COR-L47 (cell line): ENCODE measurements around the gene TMEM127.
"Not testable (repeated sequence)": the region's sequence is repeated elsewhere in the genome, so short reads cannot be mapped to it uniquely, and the experiment has no call there.

Source experiments
- DNase-seq: peaks from one replicate; lab custom pipeline; 2025; lab: John Stamatoyannopoulos, UW

The TMEM127 gene

DNA sequence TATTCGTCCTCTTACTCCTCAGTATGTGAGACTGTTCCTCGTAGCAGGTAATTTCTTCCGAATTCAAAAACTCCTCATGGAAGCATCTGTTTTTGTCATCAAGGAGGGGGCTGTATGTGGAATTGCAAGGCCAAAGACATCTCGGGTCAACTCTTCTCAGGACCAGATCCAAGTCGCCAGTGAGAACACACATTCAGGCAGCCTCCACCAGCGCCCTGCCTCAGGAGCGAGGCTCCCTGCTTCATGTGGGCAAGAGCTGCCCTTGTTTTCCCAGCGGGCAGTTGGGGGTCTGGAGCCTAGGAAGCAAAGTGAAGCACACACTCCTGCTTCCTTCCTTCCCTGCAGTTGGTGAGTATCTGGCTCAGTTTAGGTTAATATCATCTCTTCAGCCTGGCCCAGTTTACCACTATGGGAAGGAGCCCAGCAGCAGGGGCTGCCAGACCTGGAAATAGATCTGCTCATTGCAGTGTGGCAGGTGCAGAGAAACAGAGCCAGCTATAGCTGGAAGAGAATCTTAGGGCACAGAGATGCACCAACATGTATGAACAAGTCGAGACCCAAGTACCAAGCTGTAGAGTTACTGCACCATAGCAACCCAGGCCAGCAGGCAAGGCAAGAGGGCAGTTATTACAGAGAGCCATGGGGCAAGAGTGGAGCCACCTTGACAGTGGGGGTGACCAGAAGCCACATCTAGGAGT lies 25.3 kb downstream of the TMEM127 start:
- DNase-seq, result no peak

DNA sequence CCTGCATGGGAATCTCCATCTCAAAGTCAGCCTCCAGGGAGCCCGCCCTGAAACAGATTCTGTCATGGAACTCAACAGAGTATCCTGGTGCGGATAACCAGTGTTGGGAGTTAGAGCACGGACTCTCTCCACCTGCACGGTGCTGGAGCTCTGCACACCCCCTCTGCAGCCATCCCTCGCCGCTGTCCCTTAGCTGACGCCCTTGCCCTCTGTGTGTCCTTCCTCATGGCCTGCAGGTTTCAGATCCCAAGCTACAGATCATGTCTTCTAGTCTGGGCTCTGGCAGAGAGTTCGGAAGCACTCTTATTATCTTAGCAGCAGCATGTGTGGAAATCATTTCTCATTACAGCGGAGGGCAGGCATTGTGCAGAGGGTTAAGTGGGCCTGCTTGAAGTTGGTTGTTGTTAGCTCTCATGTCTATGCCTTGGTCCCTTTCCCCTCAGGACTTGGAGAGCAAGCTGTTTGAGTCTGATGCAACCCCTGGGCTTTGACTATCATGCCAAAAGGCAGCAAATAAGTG lies 26.0 kb downstream of the TMEM127 start:
- DNase-seq, result no peak

DNA sequence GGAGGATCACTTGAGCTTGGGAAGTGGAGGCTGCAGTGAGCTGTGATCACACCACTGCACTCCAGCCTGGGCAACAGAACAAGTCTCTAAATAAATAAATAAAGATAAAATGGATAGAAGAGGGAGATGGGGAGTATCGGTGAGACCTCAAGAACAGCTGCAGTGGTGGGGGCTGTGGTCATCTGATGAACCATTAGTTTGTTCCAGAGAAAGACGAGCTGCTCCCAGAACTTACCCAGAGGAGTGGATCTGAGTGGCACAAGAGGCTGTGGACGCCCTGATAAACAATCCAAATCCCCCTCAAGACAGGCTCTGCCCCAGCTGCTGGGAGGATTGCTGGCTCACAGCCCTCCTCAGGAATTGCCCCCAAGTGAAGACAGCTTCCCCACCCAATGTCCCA lies 26.7 kb downstream of the TMEM127 start:
- no peak for DNase-seq

DNA sequence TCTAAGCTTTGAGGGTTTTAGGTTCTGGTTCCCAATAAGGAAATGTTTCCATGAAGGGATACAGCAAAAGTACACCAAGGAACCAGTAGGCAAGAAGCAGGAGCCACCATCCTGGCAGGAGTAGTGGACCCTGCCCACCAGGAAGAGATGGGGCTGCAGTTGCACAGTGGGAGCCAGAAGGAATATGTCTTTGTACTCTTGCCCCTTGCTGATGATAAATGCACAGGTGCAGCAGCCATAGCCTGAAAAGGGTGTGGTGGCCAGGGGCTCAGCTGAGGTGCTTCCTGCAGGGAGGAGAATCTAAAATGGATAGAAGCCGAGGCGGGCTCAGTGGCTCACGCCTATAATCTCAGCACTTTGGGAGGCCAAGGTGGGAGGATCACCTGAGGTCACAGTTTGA lies 27.5 kb downstream of the TMEM127 start:
- no peak for DNase-seq

- DNase-seq, result no peak
Measured at GRCh38 chr2:96236882-96237281, 28.9 kb downstream of the TMEM127 start.

DNA sequence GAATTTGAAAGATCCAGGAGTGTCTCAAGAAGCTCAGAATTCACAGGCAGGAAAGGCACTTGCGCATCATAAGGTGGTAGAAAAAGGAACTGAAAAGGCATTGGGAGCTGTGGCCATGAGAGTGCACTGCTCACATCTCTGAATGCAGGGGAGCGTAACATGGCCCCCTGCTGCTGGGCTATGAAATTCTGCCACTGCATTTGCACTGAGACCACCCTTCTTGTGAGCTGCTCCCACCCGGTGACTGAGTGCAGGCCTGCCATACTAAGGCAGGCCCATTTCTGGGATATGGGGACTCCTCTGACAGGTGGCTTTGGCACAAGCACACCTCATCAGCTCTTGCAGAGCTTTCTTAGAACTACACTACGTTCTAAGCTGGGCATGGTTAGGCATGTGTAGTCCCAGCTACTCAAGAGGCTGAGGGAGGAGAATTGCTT lies 31.9 kb downstream of the TMEM127 start:
- DNase-seq, result no peak

DNA sequence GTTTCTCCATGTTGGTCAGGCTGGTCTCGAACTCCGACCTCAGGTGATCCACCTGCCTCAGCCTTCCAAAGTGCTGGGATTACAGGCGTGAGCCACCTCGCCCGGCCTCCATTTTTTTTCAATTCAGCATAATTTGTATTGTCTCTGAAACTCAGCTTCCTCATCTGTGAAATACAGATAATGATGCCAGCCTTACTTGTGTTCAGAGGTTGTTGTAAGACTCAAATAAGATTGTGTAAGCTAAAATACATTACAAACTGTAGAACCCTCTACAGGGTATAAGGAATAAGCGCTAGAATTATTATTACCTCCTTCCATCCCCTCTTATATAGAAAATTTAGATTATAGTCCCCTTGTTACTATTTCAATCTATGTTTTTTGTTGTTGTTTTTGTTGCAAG lies 32.4 kb downstream of the TMEM127 start:
- DNase-seq, result no peak

DNA sequence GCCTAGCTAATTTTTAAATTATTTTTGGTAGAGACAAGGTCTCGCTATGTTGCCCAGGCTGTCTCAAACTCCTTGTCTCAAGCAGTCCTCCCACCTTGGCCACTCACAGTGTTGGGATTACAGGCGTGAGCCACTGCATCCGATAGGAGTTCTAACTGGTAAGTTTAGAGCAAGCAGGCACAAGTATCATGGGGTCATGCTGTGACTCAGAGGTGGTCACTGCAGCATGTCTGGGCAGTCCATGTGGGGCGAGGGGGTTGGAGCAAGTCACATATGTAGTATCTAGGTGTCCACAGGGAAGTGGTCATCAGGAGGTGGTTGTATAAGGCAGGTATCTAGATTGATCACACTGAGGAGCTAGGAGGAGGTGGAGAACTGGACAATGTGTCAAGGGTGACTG lies 34.5 kb downstream of the TMEM127 start:
- DNase-seq, result no peak

DNA sequence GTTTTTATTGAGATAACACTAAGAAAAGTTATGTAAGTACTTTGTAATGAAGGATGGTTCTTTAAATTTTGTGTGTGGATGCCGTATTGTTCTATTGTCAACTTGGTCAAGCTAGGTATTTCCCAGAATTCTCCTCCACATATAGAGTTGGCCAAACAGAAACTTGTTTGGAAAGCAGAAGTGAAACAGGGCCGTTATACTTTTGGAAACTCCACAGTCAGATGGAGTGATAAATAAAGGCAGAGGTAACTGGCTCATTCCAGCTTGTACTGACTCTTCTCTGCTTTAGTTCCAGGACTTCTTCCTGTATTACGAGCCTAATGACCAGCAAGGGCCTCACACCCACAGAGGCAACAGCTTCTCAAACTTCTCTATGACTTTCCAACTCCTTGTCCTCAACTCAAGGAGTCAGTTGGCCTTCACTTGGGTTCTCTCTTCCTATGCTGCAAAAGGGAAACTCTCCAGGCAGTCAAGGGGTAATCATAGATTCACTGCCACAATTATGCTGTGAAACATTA lies 40.7 kb downstream of the TMEM127 start:
- no peak for DNase-seq

DNA sequence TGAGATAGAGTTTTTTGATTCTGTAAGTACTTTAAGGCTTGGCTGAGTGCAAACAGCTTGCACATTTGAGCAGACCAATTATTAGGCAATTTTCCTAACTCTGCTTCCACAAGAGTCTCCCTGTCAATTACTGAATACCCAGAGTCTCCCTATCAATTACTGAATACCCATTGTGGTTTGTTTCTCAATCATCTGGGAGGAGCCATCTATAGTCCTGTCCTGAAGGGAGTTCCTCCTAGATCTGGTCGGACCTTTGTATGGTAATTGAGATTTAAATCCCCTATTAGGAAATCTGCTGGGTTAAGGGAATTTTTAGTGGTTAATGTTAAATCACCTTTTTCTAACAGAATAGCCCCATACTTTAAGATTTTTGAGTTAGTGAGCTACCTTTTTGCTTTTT lies 44.7 kb downstream of the TMEM127 start:
- DNase-seq, result not testable (repeated sequence)

- not testable (repeated sequence) for DNase-seq
Measured at GRCh38 chr2:96219959-96220358, 45.8 kb downstream of the TMEM127 start.

- no peak for DNase-seq
Measured at GRCh38 chr2:96218508-96219131, 47.2 kb downstream of the TMEM127 start.

- DNase-seq, result no peak
Measured at GRCh38 chr2:96214554-96214953, 51.2 kb downstream of the TMEM127 start.

GRCh38 chr2:96213379-96213778 lies 52.4 kb downstream of the TMEM127 start:
- DNase-seq, result no peak

DNA sequence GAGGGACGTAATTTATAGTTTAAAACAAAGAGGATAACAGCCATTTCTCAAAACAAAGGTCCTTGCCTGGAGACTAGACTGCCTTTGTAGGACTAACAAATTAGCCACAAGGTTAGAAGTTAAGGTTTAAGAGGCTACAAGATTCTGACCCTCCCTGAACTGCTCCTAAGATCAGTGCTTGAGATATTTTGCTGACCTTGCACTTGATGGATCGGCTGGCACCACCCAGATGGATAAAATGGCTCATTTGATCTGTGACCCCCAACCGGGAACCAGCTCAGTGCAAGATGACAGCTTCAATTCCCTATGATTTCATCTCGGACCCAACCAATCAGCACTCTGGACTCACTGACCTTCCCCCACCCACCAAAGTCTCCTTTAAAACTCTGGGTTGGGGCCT lies 53.5 kb downstream of the TMEM127 start:
- DNase-seq, result no peak

GRCh38 chr2:96209729-96210085 lies 56.1 kb downstream of the TMEM127 start:
- DNase-seq, result no peak

DNA sequence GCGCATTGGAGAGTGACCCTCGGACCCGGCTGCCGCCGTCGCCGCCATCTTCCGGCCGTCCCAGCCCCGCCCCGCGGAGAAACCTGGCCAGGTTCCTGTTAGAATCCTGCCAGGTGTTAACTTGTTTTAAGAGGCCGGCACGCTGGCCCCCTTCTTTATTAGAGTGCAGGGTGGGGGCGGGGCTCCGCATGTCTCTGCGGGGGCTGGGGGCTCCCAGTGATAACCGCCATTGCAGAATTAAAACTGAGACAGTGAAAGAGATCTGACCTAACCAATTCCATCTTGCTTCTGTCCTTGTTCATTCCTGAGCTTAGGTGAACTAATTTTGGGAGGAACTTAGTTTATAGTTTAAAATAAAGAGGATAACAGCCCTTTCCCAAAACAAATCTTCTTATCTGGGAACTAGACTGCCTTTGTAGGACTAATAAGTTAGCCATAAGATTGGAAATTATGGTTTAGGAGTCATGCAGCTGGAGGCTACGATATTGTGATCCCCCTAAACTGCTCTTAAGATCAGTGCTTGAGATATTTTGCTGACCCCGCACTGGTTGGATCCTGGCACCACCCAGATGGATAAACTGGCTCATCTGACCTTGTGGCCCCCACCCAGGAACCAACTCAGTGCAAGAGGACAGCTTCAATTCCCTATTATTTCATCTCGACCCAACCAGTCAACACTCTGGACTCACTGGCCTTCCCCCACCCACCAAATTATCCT lies 56.6 kb downstream of the TMEM127 start:
- no peak for DNase-seq

DNA sequence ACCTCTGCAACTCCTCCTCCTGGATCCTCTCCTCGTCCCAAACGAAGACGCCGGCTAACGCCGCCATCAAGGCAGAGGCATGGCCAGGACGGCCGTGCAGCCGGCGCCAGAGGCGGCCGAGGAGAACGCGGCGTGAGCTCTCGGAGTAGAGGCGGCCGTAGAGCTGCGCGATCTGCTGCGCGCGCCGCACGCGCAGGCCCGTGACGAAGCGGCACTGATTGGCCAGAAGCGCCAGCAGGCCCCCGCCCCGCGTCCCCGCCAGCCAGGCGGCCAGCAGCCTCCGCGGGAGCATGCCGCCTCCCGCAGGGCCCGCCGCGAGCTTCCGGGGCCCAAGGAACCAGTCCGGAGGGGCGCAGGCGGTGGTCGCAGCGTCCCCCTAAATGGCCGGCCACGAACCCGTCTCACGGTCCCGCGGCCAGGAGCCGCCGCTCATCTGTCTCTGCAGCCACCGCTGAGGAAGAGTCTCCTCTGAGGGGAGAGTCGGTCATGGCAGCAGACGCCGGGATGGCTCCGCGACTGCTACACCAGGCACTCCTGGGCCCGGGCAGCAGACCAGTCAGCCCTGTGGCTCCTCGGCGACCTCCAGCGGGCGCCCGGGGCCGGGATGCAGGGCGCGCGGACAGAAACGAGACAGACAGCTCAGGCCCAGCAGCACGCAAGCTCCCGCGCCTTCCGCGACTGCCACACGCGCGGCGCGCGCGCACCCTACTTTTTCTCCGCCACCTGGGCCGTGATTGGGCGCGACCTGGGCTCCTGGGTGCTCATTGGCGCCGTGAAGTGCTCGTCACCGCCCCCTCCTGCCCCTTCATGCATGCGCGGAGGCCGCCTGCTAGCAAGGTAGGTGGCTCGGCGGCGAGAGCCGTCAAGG lies 57.4 kb downstream of the TMEM127 start, which contains the start of gene STARD7:
Gene STARD7 (minus strand): TSS at position 685 of the 868 bp plus-strand sequence. CDS start 393 bp downstream, at position 292.
- peak; percentile 98 for DNase-seq

DNA sequence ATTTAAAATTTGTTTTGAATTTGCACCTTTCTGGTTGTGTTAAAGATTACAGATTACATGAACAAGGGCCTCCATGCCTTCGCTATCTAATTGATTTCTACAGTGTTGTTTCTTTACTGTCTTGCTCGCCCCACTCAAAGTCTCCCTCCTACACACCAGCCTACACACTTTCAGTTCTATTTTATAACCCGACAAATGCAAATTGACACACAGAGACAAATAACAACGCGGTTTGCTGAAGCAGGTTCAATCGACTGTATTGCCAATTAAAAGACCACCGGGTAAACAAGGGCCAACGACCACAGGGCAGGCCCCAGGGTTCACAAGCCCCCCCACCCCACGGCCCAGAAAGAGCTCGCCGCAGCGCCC lies 58.0 kb downstream of the TMEM127 start:
- no peak for DNase-seq

GRCh38 chr2:96207073-96207773 lies 58.6 kb downstream of the TMEM127 start:
- no peak for DNase-seq

DNA sequence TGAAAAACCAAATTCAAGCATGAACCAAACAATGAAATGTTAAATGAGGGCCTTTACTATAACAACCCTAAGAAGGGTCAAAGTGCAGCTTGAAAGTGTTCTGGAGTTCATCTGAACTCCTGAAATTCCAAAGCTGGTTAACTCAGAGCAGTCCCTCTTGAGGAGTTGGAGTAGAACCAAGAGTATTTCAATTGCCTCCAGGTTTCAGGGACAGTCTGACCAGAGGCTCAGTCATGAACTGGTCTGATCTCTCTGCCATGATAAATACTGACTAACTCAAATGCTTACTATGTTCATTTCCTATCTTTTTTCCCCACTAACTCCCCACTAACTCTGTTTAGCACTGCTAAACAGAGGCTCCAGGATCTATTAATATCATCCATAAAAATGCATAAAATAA lies 59.9 kb downstream of the TMEM127 start:
- no peak for DNase-seq
